IPS-NIHi11 (cell line): ENCODE results near the gene FLT3LG.

Experiments
- DNase-seq: peaks from one replicate; pipeline ENCODE4 v3.0.0; 2012; ENCODE audit warnings: mixed read lengths, low spot score

The FLT3LG gene

GRCh38 chr19:49518033-49518432 lies 44.0 kb downstream of the FLT3LG start:
- DNase-seq = no peak

- no peak for DNase-seq
These were observed 46.8 kb downstream of the FLT3LG start for GRCh38 chr19:49520705-49521319.

GRCh38 chr19:49524812-49525455 lies 50.9 kb downstream of the FLT3LG start:
- DNase-seq = no peak

- no peak for DNase-seq
These were observed 54.3 kb downstream of the FLT3LG start for GRCh38 chr19:49528211-49528771.

GRCh38 chr19:49530708-49531107 lies 56.7 kb downstream of the FLT3LG start:
- DNase-seq = no peak

- DNase-seq = peak; percentile 84
These were observed 59.8 kb downstream of the FLT3LG start for GRCh38 chr19:49533551-49534488.

GRCh38 chr19:49534632-49535385 lies 60.8 kb downstream of the FLT3LG start:
- DNase-seq = no peak
